NCI-H1694 treated with DMSO at 0.1 percent for 48 hours (cell line): ENCODE data around the gene NIF3L1.

Experiments
- DNase-seq: peaks from one replicate; lab custom pipeline; 2025; lab: John Stamatoyannopoulos, UW

NIF3L1 gene, protein sequence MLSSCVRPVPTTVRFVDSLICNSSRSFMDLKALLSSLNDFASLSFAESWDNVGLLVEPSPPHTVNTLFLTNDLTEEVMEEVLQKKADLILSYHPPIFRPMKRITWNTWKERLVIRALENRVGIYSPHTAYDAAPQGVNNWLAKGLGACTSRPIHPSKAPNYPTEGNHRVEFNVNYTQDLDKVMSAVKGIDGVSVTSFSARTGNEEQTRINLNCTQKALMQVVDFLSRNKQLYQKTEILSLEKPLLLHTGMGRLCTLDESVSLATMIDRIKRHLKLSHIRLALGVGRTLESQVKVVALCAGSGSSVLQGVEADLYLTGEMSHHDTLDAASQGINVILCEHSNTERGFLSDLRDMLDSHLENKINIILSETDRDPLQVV

DNA sequence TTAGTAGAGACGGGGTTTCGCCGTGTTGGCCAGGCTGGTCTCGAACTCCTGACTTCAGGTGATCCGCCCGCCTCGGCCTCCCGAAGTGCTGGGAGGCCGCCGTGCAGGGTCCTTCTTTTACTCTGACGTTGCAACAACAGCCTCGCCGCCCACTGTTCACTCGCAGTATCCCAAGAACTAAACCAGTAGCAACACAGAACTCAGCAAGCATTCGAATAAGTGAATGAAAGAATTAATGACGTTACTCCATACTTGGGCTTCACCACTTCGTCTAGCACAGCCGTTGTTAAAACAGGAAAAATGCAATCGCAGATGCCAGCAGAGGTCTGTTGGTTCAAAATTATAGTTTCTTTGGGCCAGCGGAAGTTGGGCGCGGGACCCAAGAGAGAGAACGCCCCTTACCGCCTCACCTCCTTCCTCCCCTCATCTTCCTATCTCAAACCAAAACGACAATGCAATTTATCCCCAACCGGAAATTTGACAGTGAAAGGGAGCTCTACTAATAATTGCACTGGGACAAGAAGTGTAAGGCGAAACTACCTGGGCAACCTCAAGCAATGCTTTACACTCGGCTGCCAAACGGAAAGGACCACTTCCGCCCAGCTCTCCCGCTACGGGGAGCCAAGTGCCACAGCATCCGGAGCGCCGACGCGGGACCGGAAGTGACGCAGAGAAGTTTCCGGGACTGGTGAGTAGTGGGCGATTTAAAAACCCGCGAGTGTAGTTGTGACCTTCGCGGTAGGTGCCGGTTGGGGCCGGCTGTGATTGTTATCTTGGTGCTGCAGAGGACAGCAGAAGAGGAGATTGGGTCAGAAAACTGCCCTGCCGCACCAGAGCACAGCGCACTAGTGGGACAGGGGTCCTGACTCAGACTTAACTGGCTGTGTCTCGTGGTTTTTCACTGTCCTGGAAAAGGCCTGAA, at the start of gene NIF3L1, which contains the start of gene PPIL3:
Gene NIF3L1, plus strand, starts transcription at position 668 of the 922 bp plus-strand sequence. CDS start 2,573 bp downstream, outside the sequence.
Gene PPIL3, minus strand, starts transcription at position 374 of the 922 bp plus-strand sequence. CDS start 1,462 bp downstream, outside the sequence.
- DNase-seq = peak; percentile 98

DNA sequence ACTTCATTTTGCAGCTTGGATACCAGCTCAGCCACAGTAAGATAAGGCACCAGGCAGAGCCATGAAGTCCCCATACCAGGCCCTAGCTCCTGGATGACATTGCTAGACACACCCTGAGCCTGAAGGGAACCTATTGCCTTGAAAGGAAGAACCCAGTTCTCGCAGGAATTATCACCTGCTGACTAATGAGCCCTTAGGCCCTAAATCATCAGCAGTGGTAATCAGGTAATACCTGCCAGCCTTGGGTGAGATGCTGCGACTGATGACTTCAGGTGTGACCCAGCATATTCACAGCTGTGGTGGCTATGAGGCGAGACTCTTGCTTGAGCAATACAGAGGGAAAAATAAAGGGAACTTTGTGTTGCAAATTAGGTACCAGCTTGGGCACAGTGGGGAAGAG, 49.7 kb upstream of the NIF3L1 start:
- no peak for DNase-seq

DNA sequence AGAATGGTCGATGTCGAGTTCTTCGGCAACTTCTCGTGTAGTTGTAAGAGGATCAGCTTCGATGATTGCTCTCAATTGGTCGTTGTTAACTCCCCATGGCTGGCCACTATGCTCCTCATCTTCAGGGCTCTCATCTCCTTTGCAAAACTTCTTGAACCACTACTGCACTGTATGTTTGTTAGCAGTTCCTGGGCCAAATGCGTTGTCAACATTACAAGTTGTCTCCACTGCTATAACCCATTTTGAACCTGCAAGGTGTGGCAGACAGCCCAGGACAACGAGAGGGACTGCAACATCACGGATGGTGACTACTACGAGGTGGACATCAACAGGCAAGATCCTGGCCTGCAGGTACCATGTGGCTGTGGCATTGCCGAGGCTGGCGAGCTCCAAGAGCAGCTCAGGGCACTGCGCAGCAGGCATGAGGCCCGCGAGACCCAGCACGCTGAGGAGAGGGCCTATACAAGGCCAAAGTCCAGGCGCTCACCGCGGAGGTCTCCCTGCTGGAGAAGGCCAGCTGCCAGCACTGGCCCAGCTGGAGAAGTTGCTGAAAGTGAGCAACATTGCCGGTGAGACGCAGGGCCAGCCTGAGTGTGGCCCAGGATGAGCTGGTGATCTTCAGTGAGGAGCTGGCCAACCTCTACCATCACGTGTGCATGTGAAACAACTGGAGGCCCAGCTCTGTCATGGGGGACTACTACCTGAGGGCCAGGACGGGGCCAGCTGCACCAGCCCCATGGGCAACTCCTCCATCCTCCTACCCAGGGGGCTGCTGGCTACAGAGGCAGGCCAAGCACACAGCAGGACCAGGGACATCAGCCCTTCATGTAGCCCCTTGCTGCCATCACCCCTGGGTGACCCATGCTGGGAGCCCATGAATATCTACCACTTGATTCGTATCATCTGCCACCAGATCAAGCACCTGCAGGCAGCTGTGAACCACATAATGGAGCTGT, 44.9 kb upstream of the NIF3L1 start:
- DNase-seq = no peak

DNA sequence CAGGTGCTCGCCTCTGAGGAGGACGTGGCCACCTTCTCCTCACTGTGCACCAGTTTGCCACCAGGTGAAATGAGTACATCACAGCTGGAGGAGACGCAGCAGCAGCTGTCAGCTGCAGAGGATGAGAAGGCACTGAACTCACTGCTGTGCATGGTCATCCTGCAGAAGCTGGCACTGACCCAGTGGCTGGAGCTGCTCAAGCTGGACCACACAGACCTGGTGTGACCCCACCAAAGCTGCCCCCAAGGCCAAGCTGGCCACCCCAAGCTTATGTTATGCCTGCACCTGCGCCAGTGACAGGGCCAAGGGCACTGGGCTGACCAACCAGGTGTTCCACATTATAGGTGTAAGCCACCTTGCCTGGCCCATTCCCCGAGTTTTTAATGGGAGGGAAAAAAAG, 44.0 kb upstream of the NIF3L1 start:
- no peak for DNase-seq

DNA sequence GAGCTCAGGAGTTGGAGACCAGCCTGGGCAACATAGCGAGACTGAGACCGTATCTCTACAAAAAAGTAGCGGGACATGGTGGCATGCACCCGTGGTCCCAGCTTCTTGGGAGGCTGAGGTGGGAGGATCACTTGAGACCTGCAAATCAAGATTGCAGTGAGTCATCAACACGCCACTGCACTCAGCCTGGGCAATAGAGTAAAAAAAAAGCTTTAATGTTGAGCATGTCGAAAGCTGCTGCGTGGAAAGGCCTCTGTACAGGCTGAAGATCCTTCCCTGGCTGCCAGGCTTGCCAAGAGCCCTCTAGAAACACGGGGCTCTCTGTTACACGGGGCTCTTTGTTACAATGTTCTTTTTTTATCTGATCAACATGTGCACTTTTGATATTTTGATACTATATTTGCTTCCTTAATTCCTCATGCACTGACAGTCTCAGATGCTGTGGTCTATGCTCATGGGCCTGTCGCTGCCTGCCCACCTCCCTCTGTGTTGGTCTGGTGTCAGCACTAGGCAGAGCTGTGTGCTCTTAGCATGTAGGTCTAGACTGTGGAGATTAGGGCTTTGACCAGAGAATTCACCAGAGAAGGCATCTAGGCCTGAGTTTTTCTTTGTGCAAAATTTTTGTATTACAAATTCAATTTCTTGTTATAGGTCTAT, 43.4 kb upstream of the NIF3L1 start:
- DNase-seq = no peak

DNA sequence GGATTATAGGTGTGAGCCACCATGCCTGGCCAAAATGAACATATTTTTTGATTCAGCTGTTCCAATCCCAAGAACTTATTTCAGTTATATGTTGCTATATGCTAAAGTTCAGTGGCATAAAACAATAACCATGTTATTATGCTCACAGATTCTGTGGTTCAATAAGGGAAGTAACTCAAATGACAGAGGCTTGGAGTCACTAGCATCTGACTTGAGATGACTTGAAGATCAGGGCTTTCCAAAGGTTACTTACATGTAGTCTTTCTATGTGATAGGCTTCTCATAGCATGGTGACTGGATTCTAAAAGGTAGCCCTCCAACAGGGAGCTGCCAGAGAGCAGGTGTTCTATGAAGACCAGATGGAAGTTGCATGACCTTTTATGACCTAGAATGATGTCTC, 41.9 kb upstream of the NIF3L1 start:
- no peak for DNase-seq

- DNase-seq = no peak
Observed at GRCh38 chr2:200847939-200848338, 41.2 kb upstream of the NIF3L1 start.

DNA sequence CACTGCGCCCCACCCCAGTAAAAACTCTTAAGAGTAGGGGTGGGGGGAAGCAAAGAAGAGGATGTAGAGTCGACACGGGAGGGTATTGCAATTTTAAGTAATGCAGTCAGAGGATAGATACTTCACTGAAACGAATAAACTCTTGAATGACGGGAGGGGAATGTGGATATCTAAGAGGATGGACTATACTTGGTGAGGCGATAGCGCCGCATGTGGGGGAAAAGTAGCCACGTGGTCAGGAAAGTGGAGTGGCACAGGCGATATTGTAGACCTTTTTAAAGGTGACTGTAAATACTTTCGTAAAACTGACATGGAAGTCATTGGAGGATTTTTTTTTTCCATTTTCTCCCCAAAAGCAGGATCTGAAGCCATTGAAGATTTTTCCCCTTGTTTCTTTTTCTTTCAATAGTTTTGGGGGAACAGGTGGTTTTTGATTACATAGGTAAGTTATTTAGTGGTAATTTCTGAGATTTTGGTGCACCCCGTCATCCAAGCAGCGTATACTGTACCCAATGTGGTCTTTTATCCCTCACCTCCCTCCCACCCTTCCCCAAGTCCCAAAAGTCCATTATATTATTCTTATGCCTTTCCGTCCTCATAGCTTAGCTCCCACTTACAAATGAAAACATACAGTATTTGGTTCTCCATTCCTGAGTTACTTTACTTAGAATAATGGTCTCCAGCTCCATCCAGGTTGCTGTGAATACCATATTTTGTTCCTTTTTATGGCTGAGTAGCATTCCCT, 38.5 kb upstream of the NIF3L1 start:
- DNase-seq = no peak

GRCh38 chr2:200851398-200852248, 37.5 kb upstream of the NIF3L1 start:
- DNase-seq = no peak

DNA sequence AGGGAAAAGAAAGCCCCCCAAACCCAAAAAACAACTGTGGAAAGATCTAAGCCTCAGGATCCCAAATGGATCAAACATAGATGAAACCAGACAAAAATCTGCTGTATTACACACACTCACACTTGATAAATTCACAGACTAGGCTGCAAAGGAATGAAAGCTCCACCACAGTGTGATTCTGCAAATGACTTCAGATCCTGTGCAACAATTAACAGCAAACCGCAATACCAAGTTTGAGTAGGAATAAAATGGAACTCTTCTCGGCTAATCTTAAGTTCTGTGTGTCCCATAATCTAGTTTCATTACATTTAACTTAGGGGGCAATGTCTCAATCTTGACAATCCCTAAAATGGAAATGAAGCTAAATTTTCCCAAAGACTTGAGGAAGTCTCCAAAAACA, 36.6 kb upstream of the NIF3L1 start:
- no peak for DNase-seq

DNA sequence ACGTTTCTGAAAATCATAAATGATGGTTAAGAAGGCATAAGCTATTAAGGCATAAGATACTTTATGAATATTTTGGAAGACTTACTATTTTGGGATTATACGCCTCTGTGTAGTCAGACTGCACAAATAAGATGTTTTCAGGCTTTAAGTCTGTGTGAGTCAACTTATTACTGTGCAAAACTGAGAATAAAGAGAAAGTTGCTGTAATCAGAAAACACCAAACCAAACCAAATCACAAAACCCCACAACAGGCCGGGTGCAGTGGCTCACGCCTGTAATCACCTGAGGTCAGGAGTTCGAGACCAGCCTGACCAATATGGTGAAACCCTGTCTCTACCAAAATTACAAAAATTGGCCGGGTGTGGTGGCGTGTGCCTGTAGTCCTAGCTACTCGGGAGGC, 32.4 kb upstream of the NIF3L1 start:
- no peak for DNase-seq

GRCh38 chr2:200860092-200860795, 28.9 kb upstream of the NIF3L1 start:
- no peak for DNase-seq

DNA sequence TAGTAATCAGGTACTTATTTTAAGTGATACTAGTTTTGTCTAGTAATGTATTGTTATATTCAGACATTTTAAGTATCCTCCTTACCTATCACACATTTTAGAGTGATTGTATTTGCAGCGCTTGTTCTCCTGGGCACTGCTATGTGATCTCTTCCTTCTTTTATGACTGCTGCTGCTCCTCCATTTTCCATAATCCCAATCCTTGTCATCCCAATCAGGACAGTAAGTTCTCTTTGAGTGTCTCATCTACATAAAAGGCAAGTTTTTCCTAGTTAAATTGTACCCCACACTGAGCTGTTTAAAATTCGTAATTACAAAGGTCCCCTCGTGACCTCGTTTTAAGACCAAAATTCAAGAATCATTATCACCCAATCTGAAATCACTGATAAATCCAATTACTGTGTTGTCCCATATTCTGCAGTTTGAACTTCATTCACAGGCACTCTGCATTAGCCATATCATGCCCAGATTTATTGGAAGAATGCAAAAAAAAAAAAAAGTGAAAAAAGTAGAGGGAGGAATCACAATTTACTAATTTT, 27.5 kb upstream of the NIF3L1 start:
- DNase-seq = no peak

GRCh38 chr2:200862532-200863000, 26.6 kb upstream of the NIF3L1 start:
- DNase-seq = no peak

DNA sequence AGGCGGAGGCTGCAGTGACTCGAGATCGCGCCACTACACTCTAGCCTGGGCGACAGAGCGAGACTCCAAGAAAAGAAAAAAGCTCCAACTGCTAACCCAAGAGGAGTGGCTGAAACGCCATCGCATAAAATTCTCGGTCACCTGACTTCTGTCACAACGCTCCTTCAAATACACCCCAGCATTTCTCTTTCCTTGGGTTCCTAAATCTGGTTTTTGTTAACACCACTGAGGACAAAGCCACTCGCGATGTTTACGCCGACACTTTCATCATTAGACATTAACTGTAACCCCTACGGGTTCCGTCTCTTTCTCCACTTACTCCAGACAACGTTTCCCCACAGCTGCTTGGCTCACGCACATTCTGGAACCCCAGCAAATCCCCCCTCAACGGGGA, 25.4 kb upstream of the NIF3L1 start:
- peak; percentile 28 for DNase-seq

DNA sequence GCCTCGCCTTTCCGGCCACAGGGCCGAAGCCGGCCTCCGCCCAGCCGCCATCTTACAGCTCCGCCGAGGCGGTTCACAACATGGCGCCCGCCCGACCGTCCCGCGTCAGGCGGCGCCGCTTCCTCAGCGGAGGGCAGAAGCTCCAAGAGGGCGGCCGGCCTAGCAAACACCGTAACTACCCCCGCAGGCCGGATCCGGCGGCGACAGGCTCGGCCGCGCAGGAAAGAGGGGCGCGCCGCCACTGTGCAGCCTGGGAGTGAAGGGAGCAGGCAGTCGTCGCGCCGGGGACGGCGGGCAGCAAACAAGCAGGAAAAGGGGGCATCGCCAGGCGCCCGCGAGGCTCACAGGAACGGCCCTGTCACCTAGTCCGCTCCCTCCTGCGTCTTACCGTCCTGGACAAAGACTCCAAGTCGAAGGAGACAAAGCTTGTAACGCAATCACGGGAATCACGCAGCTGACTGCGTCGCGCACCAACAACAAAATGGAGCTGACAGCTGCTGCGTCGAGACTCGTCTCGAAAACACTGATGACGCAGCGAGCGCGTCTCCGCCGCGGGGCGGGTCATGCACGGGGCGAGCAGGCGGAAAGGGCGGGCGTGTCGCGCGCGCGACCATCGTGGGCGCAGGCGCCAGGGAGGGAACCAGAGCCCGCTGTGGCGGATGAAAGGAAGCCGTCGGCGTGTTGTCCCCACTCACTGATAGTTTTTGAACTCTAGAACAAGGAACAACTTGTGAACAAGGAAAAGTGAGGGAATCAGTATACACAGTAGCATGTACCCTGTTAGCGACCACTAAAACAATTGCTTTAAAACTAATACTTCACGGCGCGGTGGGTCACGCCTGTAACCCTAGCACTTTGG, 24.8 kb upstream of the NIF3L1 start, which contains the start of gene CLK1:
Gene CLK1, minus strand, starts transcription at position 483 of the 859 bp plus-strand sequence. CDS start 2,796 bp downstream, outside the sequence.
- DNase-seq = peak; percentile 92

DNA sequence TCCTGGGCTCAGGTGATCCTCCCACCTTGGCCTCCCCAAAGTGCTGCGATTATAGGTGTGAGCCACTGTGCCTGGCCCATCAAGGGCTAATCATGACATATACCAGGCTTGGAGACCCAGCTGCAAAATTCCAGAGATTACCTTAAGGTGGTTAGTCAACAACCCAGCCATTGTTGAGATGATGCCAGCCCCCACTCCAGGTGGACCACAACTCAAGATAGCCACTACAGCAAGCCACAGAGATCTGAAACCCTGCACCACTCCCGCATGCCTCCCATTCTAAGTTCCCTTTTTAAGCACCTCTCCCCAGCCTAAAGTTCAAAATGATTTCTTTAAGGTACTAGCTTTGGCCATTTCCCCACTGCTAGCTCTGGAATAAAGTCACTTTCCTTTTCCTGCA, 20.2 kb upstream of the NIF3L1 start:
- DNase-seq = no peak
